EH (cell line): ENCODE data around the gene CNTF.
A peak's percentile ranks its signal among the peaks of the same experiment; 100 is the strongest.

Experiments used
- DNase-seq: peaks from one replicate; pipeline ENCODE4 v3.0.0-alpha.2; 2015; ENCODE audit warnings: low read depth

CNTF gene

GRCh38 chr11:58606930-58607714, 15.3 kb upstream of the CNTF start:
- DNase-seq: no peak

DNA sequence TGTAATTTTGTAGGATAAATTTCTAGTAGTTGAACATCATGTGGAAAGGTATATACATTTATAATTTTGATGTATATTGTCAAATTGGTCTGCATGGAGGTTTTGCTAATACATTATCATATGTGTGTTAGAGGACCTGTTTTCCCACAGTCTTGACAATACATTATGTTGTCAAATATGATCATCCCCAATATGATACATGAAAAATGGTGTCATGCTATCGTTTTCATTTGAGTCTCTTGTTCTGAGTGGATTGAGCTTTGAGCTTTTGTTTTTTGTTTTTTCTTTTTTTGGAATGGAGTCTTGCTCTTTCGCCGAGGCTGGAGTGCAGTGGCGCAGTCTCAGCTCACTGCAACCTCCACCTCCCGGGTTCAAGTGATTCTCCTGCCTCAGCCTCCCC, 14.1 kb upstream of the CNTF start:
- DNase-seq: no peak

GRCh38 chr11:58609723-58610122, 12.7 kb upstream of the CNTF start:
- DNase-seq: no peak

DNA sequence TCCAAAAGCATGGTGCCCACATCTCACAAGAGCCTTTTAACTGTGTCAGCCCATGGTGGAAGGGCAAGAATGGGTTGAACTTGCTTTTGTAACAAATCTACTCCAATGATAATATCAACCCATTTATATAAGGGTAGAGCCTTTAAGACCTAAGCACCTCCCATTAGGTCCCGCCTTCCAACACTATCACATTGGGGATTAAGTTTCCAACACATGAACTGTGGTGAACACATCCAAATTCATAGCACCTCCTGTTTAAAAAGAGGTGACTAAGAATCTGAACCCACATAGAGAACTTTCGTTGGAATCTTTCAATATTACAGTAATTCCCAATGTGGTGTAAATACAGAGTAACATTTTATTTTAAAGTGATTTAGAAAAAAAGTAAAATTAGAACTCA, 9.2 kb upstream of the CNTF start:
- no peak for DNase-seq

DNA sequence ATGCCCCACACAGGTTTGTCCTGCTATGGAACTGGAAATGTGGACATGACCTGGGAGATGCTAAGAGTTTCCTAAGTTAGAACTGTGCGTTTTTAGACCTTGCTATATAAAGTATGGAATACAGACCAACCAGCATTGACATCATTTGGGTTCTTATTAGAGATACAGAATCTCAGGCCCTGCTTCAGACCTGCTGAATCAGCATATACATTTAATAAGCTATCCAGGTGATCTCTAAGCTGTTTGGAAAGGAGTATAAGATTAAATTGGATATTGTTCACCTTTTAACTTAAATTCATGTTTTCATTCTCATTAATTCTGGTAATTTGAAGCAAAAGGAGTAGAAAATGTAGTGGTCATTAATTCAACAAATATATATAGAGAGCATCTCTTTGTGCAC, 6.9 kb upstream of the CNTF start:
- no peak for DNase-seq

GRCh38 chr11:58616594-58616993, 5.9 kb upstream of the CNTF start:
- peak; percentile 82 for DNase-seq

DNA sequence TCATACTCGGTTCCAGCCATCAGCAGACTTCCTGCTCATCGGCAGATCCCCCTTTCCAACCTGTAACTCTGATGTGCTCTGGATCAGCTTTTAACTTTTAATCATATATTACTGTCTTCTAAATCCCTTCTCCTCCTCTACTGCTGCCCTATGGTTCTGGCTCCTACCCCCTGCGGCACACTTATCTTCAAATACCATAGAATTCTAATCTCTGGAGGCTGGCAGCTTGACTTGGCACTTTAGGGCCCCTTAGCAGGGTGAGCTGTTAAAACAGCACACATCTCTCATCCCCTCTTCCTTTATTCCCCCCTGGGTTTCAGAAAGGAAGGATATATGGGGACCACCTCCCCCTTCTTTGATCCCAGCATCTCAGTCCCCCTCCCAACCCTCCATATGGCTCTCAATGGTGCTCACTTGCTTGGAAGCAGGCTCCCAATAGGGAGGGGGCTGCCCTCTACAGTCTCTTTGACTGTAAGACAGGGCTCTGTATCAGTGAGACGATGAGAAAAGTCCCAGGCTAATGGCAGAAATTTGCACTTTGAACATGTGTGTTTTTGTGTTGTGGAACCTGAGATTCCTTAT, 4.4 kb upstream of the CNTF start:
- no peak for DNase-seq

DNA sequence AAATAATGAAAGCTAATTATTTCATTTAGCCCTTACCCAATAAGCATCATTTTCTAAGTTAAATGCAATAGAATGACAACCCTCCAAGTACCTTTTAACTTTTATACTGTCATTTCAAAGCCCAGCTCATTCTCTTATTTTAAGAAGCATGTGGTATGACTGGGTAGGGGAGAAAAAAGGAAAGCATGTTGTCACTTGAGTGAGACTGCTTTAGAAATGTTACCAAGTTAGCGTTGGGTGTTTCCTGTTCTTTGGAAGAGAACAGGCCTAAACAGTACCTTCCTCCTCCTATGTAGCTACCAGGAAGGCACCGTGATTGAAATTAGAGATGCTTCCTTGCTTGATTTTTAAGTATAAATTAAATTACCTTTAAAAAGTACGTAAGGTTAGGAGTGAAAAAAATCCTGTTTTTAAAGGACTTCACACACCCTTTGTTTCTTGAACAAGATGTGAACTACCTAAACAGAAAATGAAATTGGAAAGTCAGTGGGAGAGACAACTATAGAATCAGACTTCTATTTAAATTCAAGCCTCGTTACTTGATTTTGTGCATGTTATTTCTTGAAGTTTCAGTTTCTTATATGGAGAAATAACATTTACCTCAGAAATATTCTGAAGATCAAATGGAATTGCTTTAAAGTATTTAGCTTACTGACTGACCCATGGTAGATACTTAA, 741 bp upstream of the CNTF start:
- DNase-seq: no peak

- no peak for DNase-seq
Measured at GRCh38 chr11:58625086-58625485, 2.6 kb downstream of the CNTF start.

DNA sequence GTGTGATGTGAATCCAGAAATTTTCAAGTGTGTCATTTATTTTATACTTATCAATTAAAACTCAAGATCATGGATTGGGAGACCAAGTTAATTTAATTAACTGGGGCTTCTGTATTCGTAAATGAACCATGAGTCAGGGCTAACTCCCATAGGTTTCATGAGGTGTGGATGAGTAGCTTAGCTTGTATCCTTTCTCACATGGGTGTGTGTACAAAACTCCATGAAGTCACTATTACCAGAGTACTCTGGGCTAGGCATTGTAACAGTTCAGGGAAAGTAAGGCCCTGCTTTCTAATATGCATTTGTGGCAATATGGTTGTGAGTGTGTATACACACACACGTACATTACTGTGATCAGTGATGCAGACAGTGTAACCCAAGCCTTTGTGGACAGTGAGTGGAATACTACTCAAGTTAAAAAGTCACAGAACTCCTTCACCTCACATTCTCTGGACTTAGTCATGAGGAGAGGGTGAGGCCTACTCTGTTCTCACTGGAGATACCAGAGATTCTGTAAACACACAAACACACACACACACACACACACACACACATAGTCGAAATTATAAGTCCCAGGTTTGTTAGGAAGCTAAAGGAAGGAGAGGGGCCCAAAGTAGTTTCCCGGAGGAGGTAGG, 3.5 kb downstream of the CNTF start:
- DNase-seq: peak; percentile 31

- DNase-seq: no peak
Measured at GRCh38 chr11:58626934-58627483, 4.5 kb downstream of the CNTF start.

DNA sequence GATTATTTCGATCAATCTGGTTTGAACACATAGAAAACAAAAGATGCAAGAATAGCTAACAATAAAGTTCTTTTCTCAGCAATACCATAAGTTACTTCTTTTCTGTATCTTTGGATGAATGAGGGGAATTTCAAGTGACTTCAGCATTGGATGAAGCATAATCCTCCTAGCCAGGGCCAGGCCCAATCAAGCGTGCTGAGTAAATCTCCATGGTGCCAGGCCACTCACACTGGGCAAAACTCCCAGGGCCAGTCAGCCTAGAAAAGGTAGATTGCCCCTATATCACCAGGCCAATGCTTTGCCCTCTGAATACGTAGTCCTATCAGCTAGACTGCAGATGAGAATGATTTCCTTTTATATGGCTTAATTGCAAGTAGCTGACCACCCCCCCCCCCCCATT, 6.0 kb downstream of the CNTF start:
- DNase-seq: no peak

- DNase-seq: peak; percentile 62
Measured at GRCh38 chr11:58629857-58630256, 7.4 kb downstream of the CNTF start.

GRCh38 chr11:58631378-58631777, 8.9 kb downstream of the CNTF start:
- DNase-seq: no peak

DNA sequence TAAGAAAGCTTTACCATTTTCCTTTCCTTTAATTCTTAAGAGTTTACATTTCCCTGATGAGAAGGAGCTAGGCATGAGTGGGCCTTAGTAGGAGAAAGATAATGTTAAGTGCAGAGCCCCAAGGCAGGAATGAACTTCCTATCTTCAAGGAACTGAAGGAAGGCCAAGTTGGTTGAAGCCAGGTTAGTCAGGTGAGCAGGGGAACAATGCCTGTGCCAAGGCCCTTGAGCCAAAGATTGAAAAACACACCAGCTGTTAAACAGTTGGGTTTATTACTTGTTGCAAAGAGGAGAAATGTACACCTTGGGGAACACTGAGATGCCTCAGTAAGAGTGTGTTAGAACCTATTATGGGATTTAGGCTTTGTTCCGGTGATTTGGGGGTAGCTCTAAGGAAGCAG, 10.0 kb downstream of the CNTF start:
- no peak for DNase-seq

GRCh38 chr11:58636587-58636986, 14.1 kb downstream of the CNTF start:
- DNase-seq: no peak

- DNase-seq: no peak
Measured at GRCh38 chr11:58637371-58637770, 14.9 kb downstream of the CNTF start.

- DNase-seq: no peak
Measured at GRCh38 chr11:58639103-58639502, 16.6 kb downstream of the CNTF start.

DNA sequence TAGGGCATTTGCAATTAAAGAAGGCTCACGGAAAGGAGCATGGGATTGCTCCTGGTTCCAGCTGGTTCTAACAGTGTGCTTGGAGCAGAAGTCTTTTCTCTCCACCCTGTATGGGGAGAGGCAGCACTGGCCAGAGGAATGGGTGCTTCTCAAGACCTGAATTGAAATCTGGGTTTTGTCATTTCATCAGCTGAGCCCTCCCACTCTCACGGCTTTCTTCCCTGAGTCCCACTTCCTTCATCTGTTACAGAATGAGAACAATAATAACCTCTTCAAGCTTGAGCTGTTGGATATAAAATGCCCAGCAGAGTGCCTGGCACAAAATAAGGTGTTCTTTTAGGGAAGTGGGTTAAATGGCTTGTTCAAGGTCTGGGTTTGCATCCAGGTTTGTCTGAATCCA, 17.2 kb downstream of the CNTF start:
- no peak for DNase-seq

- no peak for DNase-seq
Measured at GRCh38 chr11:58640386-58641023, 18.0 kb downstream of the CNTF start.

GRCh38 chr11:58641341-58641740, 18.9 kb downstream of the CNTF start:
- no peak for DNase-seq
